ENCODE data around the gene NEDD4L. TPM values are rescaled to one million over a fixed set of nuclear protein-coding genes. Genes with fewer than 3 reads are reported as not detected.

NEDD4L gene
- total RNA-seq, 2 donors from 2014 or later: 5.0 to 7.3 TPM

Other genes starting within 250 kb of the NEDD4L start
- gene ATP8B1, start 240.9 kb upstream of the NEDD4L start, total RNA-seq: not detected

Data from activated T-cell treated with anti-CD3 and anti-CD28 coated beads, Interleukin-2, amount 50 U/mL, for 72 hours (primary cell).